IPS-15b (cell line): ENCODE data around the gene LRMDA.

Experiments
- H3K27me3 ChIP-seq: one replicate; pipeline ENCODE4 v1.6.1; 2013; ENCODE audit warnings: low read length; ENCODE audit not compliant: control insufficient read depth, insufficient read depth
- H3K36me3 ChIP-seq: one replicate; pipeline ENCODE4 v1.6.1; 2013; ENCODE audit warnings: low read length; ENCODE audit not compliant: control insufficient read depth, insufficient read depth
- H3K4me1 ChIP-seq: one replicate; pipeline ENCODE4 v1.6.1; 2013; ENCODE audit warnings: mild to moderate bottlenecking, low read length; ENCODE audit not compliant: control insufficient read depth, insufficient read depth
- H3K4me3 ChIP-seq: one replicate; pipeline ENCODE4 v1.5.1; 2013; ENCODE audit warnings: low read depth, low read length
- H3K9ac ChIP-seq: one replicate; pipeline ENCODE4 v1.6.1; 2013; ENCODE audit warnings: low read depth, mild to moderate bottlenecking, low read length
- H3K9me3 ChIP-seq: one replicate; pipeline ENCODE4 v1.6.1; 2013; ENCODE audit warnings: mild to moderate bottlenecking, low read length; ENCODE audit not compliant: control insufficient read depth, insufficient read depth

Gene LRMDA

DNA sequence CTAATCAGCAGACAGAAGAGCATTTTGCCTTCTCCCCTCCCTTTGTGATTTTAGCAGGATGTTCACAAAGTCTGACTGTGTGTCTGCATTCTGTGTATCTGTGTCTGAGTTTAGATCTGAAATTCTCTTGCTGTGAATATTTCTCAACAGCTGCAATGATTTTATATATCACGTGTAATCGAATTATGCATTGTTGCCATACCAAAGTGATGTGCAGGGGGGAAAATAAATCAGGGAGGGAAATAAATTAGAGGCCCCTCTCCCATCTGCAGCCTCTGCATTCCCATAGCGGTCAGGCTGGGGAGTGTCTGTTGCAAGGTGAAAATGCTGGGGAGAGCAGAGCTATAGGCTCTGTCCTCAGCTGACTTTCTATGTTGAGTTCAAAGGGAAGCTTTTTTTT, 209.0 kb downstream of the LRMDA start:
- no peak overlapping the region for H3K4me3 ChIP-seq
- H3K9me3 ChIP-seq, result no peaks in the 10 kb centered on the region
- H3K27me3 ChIP-seq, result peaks cover 2% of the 10 kb centered on the region
- no peak overlapping the region for H3K9ac ChIP-seq
- H3K36me3 ChIP-seq, result no peaks in the 10 kb centered on the region
- H3K4me1 ChIP-seq, result no peaks in the 10 kb centered on the region

GRCh38 chr10:75640803-75641202, 209.4 kb downstream of the LRMDA start:
- no peaks in the 10 kb centered on the region for H3K36me3 ChIP-seq
- H3K4me1 ChIP-seq, result no peaks in the 10 kb centered on the region
- no peaks in the 10 kb centered on the region for H3K9me3 ChIP-seq
- no peak overlapping the region for H3K9ac ChIP-seq
- no peak overlapping the region for H3K4me3 ChIP-seq
- H3K27me3 ChIP-seq, result peaks cover 2% of the 10 kb centered on the region

DNA sequence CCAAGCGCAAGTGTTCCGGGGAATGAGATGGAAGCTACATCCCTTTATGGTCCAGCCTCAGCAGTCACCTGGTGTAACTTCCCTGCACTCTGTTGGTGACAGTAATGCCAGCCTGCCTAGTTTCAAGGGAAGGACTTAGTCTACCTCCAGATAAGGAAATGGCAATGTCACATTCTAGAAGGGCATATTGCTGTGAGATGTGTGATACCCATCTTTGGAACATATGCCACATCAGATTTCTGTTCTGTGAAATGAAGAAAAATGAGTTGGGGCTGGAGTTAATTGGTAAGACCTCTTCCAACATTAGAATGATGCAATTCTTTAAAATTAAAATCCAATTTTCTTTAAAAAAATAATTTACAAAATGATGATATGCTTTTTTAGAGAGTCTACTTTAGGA, 212.0 kb downstream of the LRMDA start:
- H3K9me3 ChIP-seq, result no peaks in the 10 kb centered on the region
- no peak overlapping the region for H3K9ac ChIP-seq
- no peaks in the 10 kb centered on the region for H3K36me3 ChIP-seq
- H3K4me3 ChIP-seq, result no peak overlapping the region
- H3K4me1 ChIP-seq, result no peaks in the 10 kb centered on the region
- H3K27me3 ChIP-seq, result peaks cover 2% of the 10 kb centered on the region

DNA sequence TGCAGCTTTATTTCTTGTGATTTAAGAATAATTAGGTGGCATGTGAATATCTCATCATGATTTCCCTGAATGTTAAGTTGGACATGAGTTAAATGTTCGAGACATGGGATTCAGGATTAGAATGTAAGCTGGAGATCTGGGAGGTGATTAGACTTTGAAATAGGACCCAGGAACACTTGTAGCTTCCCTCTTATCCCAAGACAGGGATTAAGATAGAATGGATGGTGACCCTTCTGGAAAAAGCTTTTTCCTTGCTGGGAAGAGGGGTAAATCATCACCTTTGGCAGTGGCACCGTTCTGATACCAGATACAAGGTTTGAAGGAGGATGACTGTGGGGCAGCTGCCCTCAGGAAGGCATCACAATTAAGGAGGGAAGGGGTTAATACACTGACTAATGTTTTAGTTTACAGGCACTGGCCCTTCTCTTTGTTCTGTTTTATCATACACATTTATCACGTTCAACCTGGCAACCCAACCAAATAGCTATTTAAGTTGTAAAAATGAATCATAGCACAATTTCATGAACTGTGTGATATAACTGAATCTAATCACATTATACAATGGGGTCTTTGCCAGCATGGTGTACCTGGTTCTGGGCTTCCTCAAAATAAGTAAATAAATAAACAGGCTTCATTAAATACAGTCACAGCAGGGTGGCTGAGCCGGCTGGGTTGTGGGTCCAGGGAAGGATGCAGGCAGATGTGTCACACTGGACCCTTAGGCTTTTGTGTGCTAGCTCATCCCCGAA, 212.7 kb downstream of the LRMDA start:
- Histone ChIP-seq H3K27me3 (peaks cover 2% of the 10 kb centered on the region), H3K9ac (no peak overlapping the region), H3K36me3 (no peaks in the 10 kb centered on the region), H3K4me3 (no peak overlapping the region), H3K4me1 (no peaks in the 10 kb centered on the region), H3K9me3 (no peaks in the 10 kb centered on the region)

GRCh38 chr10:75645704-75646103, 214.3 kb downstream of the LRMDA start:
- Histone ChIP-seq H3K9me3 (no peaks in the 10 kb centered on the region), H3K9ac (no peak overlapping the region), H3K27me3 (peaks cover 2% of the 10 kb centered on the region), H3K4me3 (no peak overlapping the region), H3K4me1 (no peaks in the 10 kb centered on the region), H3K36me3 (no peaks in the 10 kb centered on the region)

GRCh38 chr10:75646218-75646915, 214.9 kb downstream of the LRMDA start:
- H3K27me3 ChIP-seq, result peaks cover 2% of the 10 kb centered on the region
- H3K36me3 ChIP-seq, result no peaks in the 10 kb centered on the region
- H3K4me1 ChIP-seq, result peaks cover 6% of the 10 kb centered on the region
- no peak overlapping the region for H3K4me3 ChIP-seq
- H3K9me3 ChIP-seq, result no peaks in the 10 kb centered on the region
- H3K9ac ChIP-seq, result no peak overlapping the region

DNA sequence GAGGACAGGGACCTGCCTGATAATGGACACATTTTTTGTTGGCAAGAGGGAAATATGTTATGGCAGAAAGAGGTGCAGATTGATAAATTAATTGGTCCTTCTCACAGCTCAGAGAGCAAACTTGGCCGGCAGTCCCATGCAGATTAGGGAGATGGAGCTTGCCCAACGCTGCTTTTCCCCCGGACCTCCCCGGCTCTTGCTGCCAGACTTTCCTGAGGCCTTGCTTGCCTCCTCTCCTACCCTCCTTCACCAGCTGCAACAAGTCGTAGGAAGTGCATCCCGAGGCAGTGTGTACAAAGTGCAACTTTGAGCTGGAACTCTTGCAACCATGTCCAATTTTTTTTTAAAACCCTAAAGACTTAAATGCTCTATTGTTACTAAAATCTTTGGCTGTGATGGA, 215.5 kb downstream of the LRMDA start:
- Histone ChIP-seq H3K9ac (no peak overlapping the region), H3K27me3 (peaks cover 2% of the 10 kb centered on the region), H3K4me3 (no peak overlapping the region), H3K4me1 (peaks cover 6% of the 10 kb centered on the region), H3K36me3 (no peaks in the 10 kb centered on the region), H3K9me3 (no peaks in the 10 kb centered on the region)

- peaks cover 6% of the 10 kb centered on the region for H3K4me1 ChIP-seq
- H3K9me3 ChIP-seq, result no peaks in the 10 kb centered on the region
- no peaks in the 10 kb centered on the region for H3K27me3 ChIP-seq
- H3K4me3 ChIP-seq, result no peak overlapping the region
- H3K36me3 ChIP-seq, result no peaks in the 10 kb centered on the region
- no peak overlapping the region for H3K9ac ChIP-seq
Measured at GRCh38 chr10:75647675-75648074, 216.3 kb downstream of the LRMDA start.

GRCh38 chr10:75648351-75648750, 216.9 kb downstream of the LRMDA start:
- peaks cover 6% of the 10 kb centered on the region for H3K4me1 ChIP-seq
- H3K27me3 ChIP-seq, result no peaks in the 10 kb centered on the region
- no peaks in the 10 kb centered on the region for H3K9me3 ChIP-seq
- H3K36me3 ChIP-seq, result no peaks in the 10 kb centered on the region
- H3K4me3 ChIP-seq, result no peak overlapping the region
- no peak overlapping the region for H3K9ac ChIP-seq

GRCh38 chr10:75648854-75649253, 217.4 kb downstream of the LRMDA start:
- Histone ChIP-seq H3K27me3 (no peaks in the 10 kb centered on the region), H3K9me3 (no peaks in the 10 kb centered on the region), H3K9ac (no peak overlapping the region), H3K4me3 (no peak overlapping the region), H3K36me3 (no peaks in the 10 kb centered on the region), H3K4me1 (peaks cover 6% of the 10 kb centered on the region)

DNA sequence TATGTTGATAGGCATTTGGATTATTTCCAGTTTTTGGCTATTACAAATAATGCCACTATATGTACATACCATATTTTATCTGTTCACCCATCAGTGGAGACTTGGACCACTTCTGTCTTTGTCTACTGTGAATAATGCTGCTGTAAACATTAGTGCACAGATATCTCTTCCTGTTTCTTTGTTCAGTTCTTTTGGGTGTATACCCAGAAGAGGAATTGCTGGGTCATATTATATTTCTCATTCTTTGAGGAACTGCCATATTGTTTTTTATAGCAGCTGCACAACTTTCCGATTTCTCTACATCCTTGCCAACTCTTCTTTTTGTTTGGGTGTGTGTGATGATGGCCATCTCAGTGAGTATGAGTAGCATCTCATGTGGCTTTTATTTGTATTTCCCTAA, 218.0 kb downstream of the LRMDA start:
- Histone ChIP-seq H3K4me1 (peaks cover 6% of the 10 kb centered on the region), H3K4me3 (no peak overlapping the region), H3K36me3 (no peaks in the 10 kb centered on the region), H3K9ac (no peak overlapping the region), H3K9me3 (no peaks in the 10 kb centered on the region), H3K27me3 (no peaks in the 10 kb centered on the region)

DNA sequence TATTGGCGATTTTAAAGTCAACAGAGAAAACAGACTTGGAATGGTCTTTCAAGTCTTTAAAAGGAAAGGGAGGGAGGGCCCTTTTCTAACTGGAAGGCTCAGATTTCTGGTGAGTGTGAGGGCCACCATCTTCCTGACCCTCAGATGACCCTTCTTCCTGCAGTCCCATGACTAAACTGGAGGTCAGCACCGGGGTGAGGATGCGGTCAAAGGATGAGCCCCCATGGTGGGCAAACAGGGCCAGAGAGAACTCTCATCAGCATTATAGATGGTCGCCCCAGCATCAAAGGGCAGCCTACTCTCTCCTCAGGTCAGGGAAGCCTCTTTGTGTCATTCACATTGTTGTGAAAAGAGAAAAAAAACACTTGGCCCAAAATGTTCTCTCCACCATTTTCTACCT, 219.2 kb downstream of the LRMDA start:
- peaks cover 6% of the 10 kb centered on the region for H3K4me1 ChIP-seq
- H3K9ac ChIP-seq, result no peak overlapping the region
- H3K27me3 ChIP-seq, result peaks cover 2% of the 10 kb centered on the region

More for the DNA sequence above, 219.2 kb downstream of the LRMDA start:
- Histone ChIP-seq H3K9me3 (no peaks in the 10 kb centered on the region), H3K4me3 (no peak overlapping the region), H3K36me3 (no peaks in the 10 kb centered on the region)
